GM12873 (cell line): ENCODE results near the gene PPM1L.

Experiments
- TF ChIP-seq, protein P1 (sequence below): IDR thresholded peaks from 2 replicates; pipeline ENCODE4 v1.5.1; 2012; ENCODE audit warnings: low read depth, mild to moderate bottlenecking, moderate library complexity, low read length, control low read depth; ENCODE audit not compliant: insufficient read depth; ENCODE audit errors: missing control alignments

Gene PPM1L

DNA sequence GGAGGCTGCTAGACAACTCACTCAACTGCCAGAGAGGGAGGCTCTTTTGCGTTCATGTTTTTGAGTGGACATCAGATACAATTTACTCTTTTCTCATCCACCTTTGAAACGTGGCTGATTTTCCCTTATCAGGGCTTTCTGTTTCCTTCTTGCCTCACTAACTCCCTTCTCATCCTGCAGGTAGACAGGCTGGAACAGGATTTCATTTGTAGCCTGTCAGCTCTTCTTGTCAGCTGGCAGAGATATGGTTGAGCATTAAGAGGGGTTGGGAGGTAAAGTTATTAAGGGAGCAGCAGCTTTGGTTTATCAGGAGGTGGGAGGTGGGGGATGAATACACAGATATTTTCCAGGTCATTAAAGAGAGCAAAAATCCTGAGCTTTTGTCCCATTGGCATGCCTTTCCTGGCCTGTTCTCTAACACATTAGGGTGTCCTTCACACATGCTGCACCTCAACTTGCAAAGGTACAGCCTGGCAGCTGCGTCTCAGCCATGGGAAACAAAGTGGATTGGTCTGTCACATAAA, 73.5 kb downstream of the PPM1L start:
- TF ChIP-seq, protein P1, sequence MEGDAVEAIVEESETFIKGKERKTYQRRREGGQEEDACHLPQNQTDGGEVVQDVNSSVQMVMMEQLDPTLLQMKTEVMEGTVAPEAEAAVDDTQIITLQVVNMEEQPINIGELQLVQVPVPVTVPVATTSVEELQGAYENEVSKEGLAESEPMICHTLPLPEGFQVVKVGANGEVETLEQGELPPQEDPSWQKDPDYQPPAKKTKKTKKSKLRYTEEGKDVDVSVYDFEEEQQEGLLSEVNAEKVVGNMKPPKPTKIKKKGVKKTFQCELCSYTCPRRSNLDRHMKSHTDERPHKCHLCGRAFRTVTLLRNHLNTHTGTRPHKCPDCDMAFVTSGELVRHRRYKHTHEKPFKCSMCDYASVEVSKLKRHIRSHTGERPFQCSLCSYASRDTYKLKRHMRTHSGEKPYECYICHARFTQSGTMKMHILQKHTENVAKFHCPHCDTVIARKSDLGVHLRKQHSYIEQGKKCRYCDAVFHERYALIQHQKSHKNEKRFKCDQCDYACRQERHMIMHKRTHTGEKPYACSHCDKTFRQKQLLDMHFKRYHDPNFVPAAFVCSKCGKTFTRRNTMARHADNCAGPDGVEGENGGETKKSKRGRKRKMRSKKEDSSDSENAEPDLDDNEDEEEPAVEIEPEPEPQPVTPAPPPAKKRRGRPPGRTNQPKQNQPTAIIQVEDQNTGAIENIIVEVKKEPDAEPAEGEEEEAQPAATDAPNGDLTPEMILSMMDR = no peak

DNA sequence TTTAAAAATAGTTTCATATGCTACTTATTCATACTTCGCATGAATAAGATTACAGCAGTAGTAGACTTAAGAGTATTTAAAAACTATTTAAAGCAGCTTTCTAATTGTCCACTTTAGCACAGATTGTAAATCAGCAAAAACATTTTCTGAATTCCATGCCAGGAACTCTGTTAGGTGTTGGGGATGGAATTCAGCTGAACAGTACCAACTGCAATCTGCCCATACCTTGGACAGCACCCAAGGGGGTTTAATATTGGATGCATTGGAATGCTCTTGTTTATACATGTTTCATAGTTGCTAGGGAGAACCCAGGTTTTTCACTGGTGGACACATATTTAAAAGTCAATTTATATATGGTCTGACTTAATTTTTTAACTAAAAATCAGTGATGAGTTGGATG, 74.8 kb downstream of the PPM1L start:
- TF ChIP-seq, protein P1 = no peak

DNA sequence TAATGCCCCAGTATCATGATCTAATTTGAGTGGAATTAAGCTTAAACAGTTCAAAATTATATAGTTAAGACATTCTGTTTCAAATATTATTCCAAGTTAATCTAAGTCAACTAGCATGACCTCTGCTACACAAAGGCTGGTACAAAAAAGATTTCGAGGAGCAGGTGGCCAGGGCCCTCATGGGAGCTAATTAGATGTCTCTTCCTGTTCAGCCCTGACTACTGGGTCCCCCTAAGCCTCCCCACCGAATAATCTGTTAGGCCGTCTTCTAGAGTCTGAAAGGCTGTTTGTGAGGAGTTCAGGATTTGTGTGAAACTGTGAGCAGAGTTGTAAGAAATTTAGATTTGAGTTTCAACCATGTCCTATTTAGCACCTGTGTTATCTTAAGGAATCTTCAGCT, 75.4 kb downstream of the PPM1L start:
- TF ChIP-seq, protein P1 = no peak

DNA sequence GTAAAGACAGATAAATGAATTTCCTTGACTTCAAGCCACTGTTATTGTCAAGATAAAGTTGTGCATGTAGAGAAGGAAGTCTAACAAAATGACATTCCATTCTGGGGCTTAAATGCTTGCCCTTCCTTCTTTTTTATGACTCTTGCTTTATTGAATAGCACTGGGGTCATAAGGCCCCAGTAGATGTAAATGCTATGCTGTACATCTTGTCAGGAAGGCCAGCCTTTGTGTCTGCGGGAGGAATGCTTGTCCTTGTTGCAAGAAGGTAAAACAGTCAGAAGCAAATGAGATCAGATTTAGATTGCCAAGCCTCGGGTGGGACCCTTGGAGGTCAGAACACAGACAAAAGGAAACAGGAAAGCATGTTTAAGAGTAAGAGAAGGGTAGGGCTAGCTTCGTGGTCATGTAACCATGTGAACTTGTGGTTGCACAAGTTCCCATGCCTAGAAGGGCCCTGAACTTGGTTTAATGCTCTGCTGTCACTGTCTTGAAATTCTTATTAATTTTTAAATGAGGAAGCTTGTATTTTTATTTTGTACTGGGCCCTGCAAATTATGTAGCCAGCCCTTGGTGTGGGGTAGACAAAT, 81.5 kb downstream of the PPM1L start:
- TF ChIP-seq, protein P1 = no peak

DNA sequence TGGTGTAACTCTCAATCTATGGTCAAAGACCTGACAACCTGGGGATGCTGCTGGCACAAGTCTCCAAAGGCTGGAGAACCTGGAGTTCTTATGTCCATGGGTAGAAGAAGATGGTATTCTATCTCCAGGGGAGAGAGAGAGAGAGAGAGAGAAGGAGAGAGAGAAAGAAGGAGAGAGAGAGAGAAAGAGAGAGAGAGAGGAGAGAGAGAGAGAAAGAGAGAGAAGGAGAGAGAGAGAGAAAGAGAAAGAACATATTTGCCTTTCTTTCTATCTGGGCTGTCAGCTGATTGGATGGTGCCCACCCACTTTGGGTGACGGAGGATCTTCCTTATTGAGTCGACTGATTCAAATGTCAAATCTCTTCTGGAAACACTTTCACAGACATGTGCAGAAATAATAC, 84.6 kb downstream of the PPM1L start:
- TF ChIP-seq, protein P1 = no peak

DNA sequence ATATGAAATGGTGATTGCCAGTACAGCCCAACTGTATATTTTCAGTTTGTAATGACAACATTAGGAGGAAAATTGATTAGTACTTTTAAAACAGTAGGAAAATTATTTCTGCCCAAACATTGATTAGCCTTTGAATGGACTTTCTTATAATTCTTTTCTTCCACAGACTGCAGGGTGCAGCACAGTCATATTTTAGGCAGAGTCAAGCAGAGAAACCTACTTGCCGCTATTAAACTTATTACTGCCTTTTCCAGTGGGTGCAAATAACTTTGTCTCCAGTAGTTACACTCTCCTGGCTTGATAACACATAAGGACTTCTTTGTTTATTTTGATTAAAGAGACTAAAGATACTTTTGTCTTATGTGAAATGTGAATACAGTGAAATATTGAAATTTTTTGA, 85.4 kb downstream of the PPM1L start:
- TF ChIP-seq, protein P1 = no peak

DNA sequence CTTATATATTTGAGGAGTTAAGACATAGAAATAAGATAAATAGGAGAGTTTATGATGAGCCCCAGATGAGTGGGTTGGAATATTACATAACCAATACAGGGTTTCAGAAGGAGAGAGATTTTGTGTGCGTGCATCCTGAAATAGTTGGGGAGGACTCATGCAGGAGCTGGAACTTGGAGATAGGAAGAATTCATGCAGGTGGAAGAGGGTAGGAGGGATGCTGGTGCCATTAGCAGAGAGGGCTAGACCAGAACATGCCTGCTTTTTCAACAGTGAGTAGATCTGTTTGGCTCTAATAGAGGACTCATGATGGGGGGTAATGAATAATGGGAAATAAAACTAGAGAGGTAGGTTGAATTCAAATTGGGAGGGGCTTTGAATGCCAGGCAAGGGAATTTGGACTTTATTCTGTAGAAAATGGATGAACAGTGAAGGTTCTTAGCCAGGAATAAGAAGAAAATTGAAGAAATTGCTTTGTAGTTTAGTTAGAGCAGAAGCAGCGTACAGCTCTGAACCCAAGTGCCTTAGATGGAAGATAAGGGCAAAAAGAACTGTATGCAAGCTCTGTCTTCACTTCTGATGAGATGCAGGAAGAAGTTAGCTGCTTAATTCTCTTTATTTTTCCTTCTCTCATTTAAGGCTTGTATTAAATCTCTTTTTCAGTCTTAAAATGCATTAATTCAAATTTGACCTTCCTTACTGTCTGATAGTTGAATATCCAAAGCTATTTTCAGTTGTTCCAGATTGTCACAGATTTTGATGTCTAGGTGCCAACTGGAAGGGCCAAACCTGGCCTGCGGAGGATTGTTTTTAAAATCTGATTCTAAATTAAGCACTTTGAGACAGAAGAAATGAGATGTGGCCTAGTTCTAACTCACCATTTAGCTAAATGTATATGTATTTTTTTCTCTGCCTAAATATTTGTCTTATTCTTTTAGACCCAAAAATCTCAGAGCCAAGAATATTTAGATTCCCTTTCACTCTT, 86.3 kb downstream of the PPM1L start:
- TF ChIP-seq, protein P1 = no peak
